Testis (tissue), 3 donors: Measurements from ENCODE around the gene OR56A5. TPM values are rescaled to one million over a fixed set of nuclear protein-coding genes. Genes with fewer than 3 reads are reported as not detected.

Experiments used
- DNase-seq: peaks from one replicate; pipeline ENCODE4 v3.0.0-alpha.2; 2019
- H3K27ac ChIP-seq, 2 donors: fragments of 200-600 bp; sonication (generic); one replicate each; pipeline ENCODE4 v1.5.1; 2019
- H3K27me3 ChIP-seq: fragments of 200-600 bp; sonication (generic); one replicate; pipeline ENCODE4 v1.5.1; 2019
- H3K36me3 ChIP-seq: fragments of 200-600 bp; sonication (generic); one replicate; pipeline ENCODE4 v1.5.1; 2017; ENCODE audit warnings: low read depth; ENCODE audit errors: missing control alignments
- H3K4me1 ChIP-seq: fragments of 200-600 bp; sonication (generic); one replicate; pipeline ENCODE4 v1.5.1; 2019
- H3K4me3 ChIP-seq, 2 donors: fragments of 200-600 bp; sonication (generic); one replicate each; pipeline ENCODE4 v1.5.1; 2017 to 2019
- H3K9me3 ChIP-seq: fragments of 200-600 bp; sonication (generic); one replicate; pipeline ENCODE4 v1.5.1; 2017
- POLR2A ChIP-seq: fragments of 450-650 bp; IDR thresholded peaks from one replicate; pipeline ENCODE4 v1.6.1; 2017; ENCODE audit warnings: antibody characterized with exemption, mild to moderate bottlenecking, moderate library complexity
- WGBS, 2 donors: methylation state at CpG; one replicate each; pipeline ENCODE4 v1.1.5; 2018; 5-methylcytosine and 5-hydroxymethylcytosine counted together
- intact Hi-C: fragments of 100-400 bp; cut with DNase I; formaldehyde crosslinking; loops from one replicate; pipeline ENCODE4 v1.15.1; 2023; ENCODE audit warnings: low total_unique reads
- polyA plus RNA-seq: library from polyadenylated mRNA; stranded (reverse); fragments of 350-450 nt; fragmentation: Illumina TruSeq; extraction: RNeasy Lipid Tissue Mini Kit (QIAGEN cat#74804); gene quantifications from one replicate; pipeline ENCODE4 v1.2.3, GENCODE V29; 2014; ENCODE audit warnings: low read depth, low replicate concordance; ENCODE audit not compliant: insufficient read depth
- total RNA-seq, 2 donors: library from RNA; depleted of rRNA; stranded (reverse); fragments of >200 nt; gene quantifications; one replicate each; pipeline ENCODE4 v1.2.3, GENCODE V29; 2016
- TF ChIP-seq, protein P1 (sequence below), 3 experiments: fragments of 450-650 bp in 2 of 3; fragments of 200-600 bp in 1 of 3; sonication (generic) in 1 of 3; IDR thresholded peaks; one replicate each; pipeline ENCODE4 v1.5.1; 2016 to 2019; ENCODE audit warnings: antibody characterized with exemption in 3 of 3, mild to moderate bottlenecking in 2 of 3, moderate library complexity in 1 of 3

The OR56A5 gene
- total and polyA plus RNA-seq, 3 donors from 2014 or later: not detected

DNA sequence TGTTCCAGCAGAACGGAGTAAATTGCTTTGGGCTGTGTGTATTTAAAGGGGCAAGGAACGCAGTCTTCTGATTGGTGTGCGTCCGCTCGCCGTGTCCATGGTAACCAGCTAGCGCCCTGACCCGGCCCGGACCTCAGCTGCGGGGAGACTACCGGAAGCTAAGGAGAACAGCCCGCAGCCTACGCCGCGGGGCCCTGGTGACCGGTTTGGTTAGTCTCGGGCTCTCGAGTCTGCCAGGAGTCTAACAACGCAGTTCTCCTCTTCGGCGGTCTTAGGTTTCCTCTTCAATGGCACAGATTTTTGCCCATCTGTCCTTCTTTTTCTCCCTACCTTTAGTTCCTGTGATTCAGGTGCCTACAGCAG, 29.7 kb downstream of the OR56A5 start:
- Histone ChIP-seq H3K4me1 (no peaks in the 10 kb centered on the region), H3K9me3 (no peaks in the 10 kb centered on the region), H3K27me3 (no peaks in the 10 kb centered on the region), H3K4me3 (peak overlapping the region; percentile 37 to 41), H3K27ac (no peak overlapping the region), H3K36me3 (no peaks in the 10 kb centered on the region)
- intact Hi-C loops: no loop called here
- 53 to 60% methylated on average over 15 to 21 of the region's 21 CpGs for WGBS, 2 donors
- TF ChIP-seq, protein P1, sequence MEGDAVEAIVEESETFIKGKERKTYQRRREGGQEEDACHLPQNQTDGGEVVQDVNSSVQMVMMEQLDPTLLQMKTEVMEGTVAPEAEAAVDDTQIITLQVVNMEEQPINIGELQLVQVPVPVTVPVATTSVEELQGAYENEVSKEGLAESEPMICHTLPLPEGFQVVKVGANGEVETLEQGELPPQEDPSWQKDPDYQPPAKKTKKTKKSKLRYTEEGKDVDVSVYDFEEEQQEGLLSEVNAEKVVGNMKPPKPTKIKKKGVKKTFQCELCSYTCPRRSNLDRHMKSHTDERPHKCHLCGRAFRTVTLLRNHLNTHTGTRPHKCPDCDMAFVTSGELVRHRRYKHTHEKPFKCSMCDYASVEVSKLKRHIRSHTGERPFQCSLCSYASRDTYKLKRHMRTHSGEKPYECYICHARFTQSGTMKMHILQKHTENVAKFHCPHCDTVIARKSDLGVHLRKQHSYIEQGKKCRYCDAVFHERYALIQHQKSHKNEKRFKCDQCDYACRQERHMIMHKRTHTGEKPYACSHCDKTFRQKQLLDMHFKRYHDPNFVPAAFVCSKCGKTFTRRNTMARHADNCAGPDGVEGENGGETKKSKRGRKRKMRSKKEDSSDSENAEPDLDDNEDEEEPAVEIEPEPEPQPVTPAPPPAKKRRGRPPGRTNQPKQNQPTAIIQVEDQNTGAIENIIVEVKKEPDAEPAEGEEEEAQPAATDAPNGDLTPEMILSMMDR (IDR thresholded peaks at IDR 0.05): no peak
- no peak for TF ChIP-seq POLR2A
- DNase-seq: peak; percentile 66

DNA sequence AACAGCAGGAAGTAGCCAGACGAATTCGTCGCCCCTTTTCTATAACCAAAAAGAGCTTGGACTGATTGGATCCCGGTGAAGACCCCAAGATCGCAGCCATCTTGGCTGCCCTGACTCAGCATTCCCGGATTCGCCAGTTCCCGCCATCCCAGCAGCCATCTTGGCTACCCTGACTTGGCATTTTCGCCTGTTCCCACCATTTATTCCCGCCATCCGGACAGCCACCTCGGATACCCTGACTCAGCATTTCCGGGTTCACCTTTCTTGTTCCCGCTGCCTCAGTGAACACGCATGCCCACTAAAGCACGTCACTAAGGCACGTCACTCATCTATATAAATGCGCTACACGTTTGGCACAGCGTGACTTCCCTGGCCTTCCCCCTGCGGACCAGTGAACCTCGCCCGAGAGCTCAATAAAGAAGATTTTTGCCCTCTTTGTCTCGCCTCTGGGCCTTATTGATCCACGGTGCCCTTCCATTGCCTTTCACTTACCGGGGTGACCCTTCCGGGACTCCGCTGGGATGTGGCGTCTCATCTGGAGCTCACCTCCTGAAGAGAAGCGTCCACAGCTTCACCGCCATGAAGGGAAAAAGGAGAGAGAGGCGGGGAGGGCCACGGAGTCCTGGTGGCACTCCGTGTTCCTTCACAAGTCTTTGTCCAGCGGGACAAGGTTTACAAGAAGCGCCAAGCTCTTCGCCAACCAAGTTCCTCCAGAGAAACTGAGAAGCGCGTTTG, 30.3 kb downstream of the OR56A5 start:
- Histone ChIP-seq H3K9me3 (no peaks in the 10 kb centered on the region), H3K4me1 (no peaks in the 10 kb centered on the region), H3K4me3 (peak overlapping the region; percentile 37 to 41), H3K27me3 (no peaks in the 10 kb centered on the region), H3K36me3 (no peaks in the 10 kb centered on the region), H3K27ac (no peak overlapping the region)
- intact Hi-C loops: no loop called here
- DNase-seq: peak; percentile 56
- WGBS, 2 donors: 71 to 83% methylated on average over 38 to 39 of the region's 39 CpGs
- no peak for TF ChIP-seq POLR2A
- TF ChIP-seq, protein P1 (IDR thresholded peaks at IDR 0.05): no peak

DNA sequence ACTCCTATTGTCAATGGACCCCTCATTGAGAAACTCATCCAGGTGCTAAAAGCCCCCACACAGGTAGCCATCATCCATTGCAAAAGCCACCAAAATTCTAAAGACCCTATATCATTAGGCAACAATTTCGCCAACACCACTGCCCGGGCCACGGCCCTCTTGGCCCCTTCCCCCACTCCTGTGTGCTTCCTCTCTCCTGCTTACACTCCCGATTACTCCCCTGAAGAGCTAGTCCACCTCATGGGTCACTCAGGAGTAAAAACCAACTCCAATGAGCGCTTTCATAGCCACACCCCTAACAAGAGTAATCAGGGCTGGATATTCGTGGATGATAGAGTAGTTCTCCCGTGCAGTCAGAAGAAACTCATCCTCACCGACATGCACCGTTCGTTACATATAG, 35.2 kb downstream of the OR56A5 start:
- Histone ChIP-seq H3K4me3 (no peak overlapping the region), H3K4me1 (no peaks in the 10 kb centered on the region), H3K36me3 (no peaks in the 10 kb centered on the region), H3K27me3 (no peaks in the 10 kb centered on the region), H3K9me3 (no peaks in the 10 kb centered on the region), H3K27ac (no peak overlapping the region)
- WGBS, 2 donors: 96% methylated on average over 10 of the region's 10 CpGs
- TF ChIP-seq, protein P1 (IDR thresholded peaks at IDR 0.05): no peak
- TF ChIP-seq POLR2A: no peak
- no peak for DNase-seq
- intact Hi-C loops: no loop called here

DNA sequence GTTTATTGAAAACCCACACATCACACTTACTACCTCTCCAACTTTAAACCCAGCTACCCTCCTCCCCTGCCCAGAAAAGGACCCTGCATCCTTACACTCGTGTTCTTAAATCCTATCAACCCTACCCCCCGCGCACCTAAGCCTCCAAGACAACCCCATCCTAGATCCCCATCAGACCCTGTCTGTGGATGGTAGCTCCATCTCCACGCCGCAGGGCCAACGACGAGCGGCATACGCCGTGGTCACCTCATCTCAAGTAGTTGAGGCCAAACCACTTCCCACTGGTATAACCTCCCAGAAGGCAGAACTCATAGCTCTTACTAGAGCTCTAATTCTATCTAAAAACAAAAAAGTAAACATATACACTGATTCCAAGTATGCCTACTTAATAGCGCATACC, 35.6 kb downstream of the OR56A5 start:
- Histone ChIP-seq H3K4me1 (no peaks in the 10 kb centered on the region), H3K27ac (no peak overlapping the region), H3K9me3 (no peaks in the 10 kb centered on the region), H3K36me3 (no peaks in the 10 kb centered on the region), H3K4me3 (no peak overlapping the region), H3K27me3 (no peaks in the 10 kb centered on the region)
- DNase-seq: no peak
- intact Hi-C loops: no loop called here
- WGBS, 2 donors: 92 to 95% methylated on average over 11 of the region's 11 CpGs
- TF ChIP-seq POLR2A: no peak
- TF ChIP-seq, protein P1 (IDR thresholded peaks at IDR 0.05): no peak

DNA sequence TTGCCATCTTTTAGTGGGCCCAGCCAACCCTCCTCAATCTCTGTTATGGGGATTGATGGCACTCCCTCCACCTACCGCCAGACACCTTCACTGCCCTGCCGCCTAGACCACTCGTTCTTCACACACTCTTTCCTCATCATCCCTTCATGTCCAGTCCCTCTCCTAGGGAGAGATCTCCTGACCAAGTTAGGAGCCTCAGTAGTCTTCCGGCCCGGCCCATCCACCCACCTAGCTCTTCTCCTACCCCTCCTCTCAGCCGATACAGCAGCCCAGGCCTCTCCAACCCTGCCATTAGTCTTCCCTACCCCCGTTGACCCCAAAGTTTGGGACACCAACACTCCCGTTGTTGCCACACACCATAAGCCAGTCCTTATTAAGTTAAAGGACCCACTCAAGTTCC, 37.2 kb downstream of the OR56A5 start:
- 93 to 96% methylated on average over 8 of the region's 8 CpGs for WGBS, 2 donors
- no peak for DNase-seq
- TF ChIP-seq, protein P1 (IDR thresholded peaks at IDR 0.05): no peak
- no peak for TF ChIP-seq POLR2A

More for the DNA sequence above, 37.2 kb downstream of the OR56A5 start:
- H3K27ac ChIP-seq: no peak overlapping the region
- no peaks in the 10 kb centered on the region for H3K27me3 ChIP-seq
- H3K9me3 ChIP-seq: no peaks in the 10 kb centered on the region
- H3K4me1 ChIP-seq: no peaks in the 10 kb centered on the region
- intact Hi-C loops: no loop called here
- H3K4me3 ChIP-seq: no peak overlapping the region
- H3K36me3 ChIP-seq: no peaks in the 10 kb centered on the region
